Measurements from ENCODE around the gene ADPRHL1.
"Not testable (repeated sequence)": the region's sequence is repeated elsewhere in the genome, so short reads cannot be mapped to it uniquely, and the experiment has no call there.

The ADPRHL1 gene

DNA sequence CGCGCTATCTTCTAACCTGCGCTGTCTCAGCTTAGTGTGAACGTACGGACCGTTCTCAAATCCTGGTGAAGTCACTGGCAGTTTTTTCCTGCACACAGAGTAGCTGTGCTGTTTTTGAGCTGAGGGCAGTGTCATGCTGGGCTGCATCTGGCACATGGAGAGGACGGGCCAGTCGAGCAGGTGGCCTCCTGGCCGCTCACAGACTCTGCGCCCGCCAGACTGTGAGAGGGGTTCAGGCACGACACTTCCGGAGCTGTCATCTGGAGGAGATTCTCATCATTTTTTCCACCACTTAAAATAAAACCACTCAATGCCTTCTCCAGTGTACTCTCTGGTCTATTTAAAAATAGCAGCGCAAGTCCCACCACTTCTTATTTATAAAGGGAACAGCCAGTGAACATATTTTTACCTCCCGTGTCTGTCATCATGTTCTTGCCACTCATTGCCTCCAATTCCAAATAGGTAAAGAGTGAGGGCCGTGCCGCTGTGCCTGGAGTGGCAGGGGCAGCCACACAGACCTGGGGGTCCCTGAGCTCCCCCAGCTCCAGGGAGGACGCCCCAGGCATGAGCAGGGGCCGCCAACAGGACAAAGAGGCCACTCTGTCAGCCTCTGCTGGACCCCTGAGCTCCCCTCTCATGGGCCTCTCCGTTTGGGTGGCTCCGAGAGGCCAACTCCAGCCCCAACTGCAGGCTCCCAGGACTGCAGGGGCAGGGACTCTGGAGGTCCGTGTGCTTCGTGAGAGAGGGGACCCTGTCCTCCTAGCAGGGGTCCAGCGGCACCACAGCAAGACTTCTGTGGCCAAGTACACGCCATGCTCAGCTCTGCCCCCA, 52.5 kb downstream of the ADPRHL1 start:
- peak; percentile 54 for DNase-seq

- no peak for DNase-seq
Measured at GRCh38 chr13:113399755-113400149, 53.5 kb downstream of the ADPRHL1 start.

DNA sequence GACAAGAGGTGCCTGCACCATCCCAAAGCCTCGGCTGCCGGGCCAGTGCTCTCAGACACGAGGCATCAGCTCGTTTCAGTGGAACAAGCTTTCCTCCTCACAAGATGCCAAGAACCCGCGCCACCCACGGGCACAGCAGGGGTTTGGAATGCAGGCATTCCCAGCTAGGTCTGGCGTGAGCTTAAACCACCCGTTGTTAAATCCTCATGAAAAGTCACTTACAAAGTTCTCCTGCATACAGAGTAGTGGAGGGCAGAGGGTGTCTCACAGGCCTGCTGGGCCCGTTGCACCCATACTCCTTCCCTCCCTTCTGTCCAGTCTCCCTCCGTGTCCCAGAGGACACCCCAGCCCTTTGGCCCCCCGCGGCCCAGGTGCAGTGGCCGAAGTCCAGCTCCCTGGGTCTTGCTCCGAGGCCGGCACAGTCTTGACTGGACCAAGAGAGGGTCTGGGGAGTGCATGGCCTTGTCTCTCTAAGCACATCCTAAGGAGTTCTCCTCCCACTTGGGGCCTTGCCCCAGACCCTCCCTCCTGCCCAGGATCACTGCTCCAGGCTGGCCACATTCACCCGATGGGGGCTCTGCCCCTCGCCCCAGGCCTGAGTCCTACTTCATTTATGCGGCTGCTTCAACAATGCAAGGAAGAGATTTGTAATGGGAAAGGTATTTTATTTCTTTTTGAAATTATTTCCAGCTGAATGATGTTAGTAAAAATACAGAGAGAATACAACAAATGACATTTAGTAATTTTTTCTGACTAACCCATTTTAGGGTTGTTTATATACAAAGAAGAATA, 54.1 kb downstream of the ADPRHL1 start:
- no peak for DNase-seq

- DNase-seq: no peak
Measured at GRCh38 chr13:113397608-113398425, 55.5 kb downstream of the ADPRHL1 start.

DNA sequence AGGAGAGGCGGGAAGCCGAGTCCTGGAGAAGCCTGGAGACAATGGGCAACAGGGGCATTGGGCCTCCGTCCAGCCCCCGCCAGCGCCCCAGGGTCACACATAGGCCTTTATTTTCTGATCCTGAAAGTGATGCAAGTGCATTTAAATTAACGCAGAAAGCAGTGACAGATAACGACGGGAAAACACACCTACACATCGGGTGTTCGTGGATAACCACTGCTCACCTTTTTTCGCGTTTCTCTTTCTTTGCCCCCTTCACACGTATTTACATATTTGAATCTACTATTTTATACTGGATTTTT, 59.0 kb downstream of the ADPRHL1 start:
- no peak for DNase-seq

DNA sequence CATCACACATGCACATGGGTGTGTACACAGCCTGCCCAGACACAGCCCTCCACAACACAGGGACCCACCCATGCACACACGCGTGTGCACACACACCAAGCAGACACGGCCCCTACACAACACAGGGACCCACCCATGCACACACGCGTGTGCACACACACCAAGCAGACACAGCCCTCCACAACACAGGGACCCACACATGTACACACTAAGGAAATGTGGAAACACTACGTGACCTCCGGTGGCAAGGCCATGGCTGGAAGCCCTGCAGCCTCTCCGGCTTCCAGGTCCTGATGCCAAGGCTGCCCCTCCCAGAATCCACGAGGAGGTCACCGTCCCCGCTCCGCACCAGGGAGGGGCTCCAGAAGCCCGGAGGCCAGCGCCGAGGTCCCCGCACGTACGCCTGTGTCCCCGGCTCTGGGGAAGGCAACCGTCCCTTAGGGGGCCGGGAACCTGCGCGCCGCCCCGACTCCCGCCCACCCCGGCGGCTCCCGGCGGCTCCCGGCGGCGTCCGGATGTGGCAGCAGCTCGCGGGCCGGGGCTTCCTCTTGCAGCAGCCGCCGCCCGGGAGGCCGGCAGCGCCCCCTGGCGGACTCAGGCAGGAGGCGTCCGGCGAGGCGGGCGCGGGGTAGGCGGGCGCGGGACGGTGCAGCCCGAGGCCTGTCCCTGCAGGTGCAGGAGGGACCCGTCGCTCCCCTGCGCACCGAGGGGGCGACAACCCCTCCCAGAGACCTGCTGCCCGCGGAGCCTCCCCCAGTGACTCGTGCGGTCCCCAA, 59.5 kb downstream of the ADPRHL1 start:
- peak; percentile 90 for DNase-seq

DNA sequence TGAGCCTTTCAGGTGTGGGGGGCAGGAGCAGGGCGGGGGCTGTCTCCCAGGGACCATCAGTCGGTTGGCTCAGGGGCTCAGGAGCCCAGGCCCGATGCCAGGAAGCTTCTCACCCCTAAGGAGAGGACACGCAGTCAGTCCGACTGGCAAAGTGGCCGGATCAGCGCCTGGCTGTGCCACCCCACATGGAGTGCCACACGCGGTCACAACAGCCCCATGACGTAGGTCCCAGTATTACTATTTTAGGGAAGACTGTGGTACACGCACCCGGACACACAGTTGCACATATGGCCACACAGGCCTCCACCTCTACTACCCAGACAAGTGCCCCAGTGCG, 60.1 kb downstream of the ADPRHL1 start:
- no peak for DNase-seq

GRCh38 chr13:113390874-113391497, 62.3 kb downstream of the ADPRHL1 start:
- no peak for DNase-seq

DNA sequence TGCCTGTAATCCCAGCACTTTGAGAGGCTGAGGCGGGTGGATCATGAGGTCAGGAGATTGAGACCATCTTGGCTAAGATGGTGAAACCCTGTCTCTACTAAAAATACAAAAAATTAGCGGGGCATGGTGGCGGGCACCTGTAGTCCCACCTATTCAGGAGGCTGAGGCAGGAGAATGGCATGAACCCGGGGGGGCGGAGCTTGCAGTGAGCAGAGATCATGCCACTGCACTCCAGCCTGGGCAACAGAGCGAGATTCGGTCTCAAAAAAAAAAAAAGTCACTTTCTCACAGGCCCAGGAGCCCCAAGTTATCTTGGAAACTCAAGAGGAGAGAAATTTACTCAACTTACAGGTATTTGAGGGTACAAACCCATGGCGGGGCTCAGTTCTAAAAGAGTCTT, 63.7 kb downstream of the ADPRHL1 start:
- not testable (repeated sequence) for DNase-seq

GRCh38 chr13:113387396-113387795, 65.9 kb downstream of the ADPRHL1 start:
- DNase-seq: no peak

GRCh38 chr13:113383089-113383488, 70.2 kb downstream of the ADPRHL1 start:
- no peak for DNase-seq

- DNase-seq: not testable (repeated sequence)
Measured at GRCh38 chr13:113382542-113382941, 70.7 kb downstream of the ADPRHL1 start.

DNA sequence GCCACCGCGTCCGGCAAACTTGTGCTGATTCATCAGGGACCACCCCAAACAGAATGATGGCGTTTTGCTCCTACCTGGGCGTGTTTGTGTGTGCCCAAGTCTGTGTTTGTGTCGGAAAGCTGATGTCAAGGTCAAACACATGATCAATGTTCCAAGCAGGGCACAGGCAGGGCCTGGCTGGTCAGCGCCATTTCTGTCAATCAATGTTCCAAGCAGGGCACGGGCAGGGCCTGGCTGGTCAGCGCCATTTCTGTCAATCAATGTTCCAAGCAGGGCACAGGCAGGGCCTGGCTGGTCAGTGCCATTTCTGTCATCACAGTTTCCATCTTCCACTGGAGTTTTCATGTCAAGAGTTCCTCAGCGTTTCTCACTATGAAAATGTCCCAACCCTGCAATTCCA, 74.5 kb downstream of the ADPRHL1 start:
- no peak for DNase-seq

DNA sequence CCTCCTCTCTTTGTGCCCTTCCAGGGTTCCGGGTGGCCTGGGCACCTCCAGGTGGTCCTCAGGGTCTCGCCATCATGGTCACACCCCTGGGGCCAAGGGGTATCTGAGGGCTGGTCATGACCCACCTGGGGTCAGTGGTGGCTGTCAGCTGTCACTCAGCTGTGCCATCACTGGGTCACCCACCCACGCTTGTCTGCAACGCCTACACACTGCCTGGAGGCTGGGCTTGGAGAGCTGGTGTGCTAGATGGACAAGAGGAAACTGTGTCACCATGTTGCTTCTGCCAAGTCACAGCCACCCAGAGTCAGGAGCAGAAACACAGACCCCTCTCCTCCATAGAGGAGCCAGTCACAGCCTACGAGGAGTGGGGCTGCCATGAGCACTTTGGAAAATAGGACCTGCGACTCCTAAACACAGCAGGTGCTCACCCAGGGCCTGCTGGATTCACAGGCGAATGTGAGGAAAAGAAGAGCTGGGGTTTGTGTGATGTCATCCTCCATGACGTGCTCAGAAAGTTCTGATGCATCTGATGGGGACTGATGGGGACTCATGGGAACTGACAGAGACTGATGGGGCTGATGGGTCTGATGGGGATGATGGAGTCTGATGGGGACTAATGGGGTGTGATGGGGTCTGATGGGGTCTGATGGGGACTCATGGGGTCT, 78.6 kb downstream of the ADPRHL1 start:
- no peak for DNase-seq

DNA sequence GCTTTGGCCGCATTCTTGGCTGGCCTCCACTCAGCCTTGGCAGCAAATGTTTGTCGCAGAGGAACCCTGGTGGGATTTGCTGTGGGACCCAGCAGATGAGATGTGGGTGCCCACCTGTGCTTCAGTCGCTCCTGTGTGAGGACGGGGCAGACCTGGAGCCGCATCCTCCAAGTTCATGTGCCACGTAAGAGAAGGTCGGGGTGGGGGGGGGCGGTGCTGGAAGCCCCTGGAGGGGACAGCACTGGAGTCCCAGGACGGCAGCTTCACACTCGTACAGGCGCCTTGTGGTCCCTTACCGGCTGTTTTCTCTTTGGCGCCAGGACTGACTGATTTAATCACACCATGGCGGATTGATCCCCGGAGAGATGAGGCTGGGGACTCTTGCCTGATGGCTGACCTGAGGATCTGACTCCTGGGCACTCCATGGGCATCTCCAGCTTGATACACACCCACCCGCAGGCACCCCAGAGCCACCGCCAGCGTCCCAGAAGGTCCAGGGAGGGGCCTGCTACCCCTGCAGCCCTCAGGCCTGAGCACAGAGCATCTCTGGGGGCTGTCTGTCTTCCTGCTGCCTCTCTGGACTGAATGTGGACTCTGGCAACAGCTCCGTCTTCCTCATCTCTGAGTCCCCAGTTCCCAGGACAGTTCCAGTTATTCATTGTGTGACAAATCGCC, 79.3 kb downstream of the ADPRHL1 start:
- no peak for DNase-seq

GRCh38 chr13:113371701-113372100, 81.6 kb downstream of the ADPRHL1 start:
- not testable (repeated sequence) for DNase-seq

DNA sequence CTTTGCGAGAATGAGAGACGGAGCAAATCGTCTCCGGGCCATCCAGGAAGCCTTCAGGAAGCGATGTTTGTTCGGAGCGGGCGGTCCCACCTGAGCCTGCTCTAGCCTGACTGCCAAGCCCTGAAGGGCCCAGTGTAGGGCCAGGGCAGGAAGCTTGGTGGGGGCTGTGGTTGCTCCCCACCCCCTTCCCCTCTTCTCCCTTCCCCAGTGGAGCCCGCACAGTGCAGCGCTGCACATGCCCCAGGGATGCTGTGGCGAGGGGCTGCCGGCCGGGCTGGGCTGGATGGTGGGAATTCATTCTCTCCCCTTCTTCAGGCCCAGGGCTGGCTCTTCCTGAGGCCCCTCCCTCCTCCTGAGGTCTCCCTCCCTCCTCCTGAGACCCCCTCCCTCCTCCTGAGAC, 82.2 kb downstream of the ADPRHL1 start:
- no peak for DNase-seq

DNA sequence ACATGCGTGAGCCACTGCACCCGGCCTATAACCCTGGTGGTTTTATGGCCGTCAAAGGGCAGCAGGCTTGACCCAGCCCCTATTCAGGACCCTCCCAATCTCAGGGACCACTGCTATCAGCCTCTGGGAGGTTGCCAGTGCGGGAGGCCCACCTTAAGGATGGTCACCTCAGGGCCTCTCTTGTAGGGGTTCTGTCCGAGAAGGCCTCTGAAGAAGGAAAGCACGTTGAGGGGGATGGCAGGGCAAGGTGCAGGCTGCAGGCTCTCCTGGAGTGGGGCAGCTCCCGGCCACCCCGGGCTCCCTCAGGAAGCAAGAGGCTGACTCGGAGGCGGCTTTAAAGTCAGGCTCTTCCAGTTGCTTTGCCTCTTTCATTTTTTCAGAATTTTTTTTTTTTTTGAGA, 83.4 kb downstream of the ADPRHL1 start:
- no peak for DNase-seq

- DNase-seq: no peak
Measured at GRCh38 chr13:113369189-113369588, 84.1 kb downstream of the ADPRHL1 start.

- DNase-seq: not testable (repeated sequence)
Measured at GRCh38 chr13:113368353-113368752, 84.9 kb downstream of the ADPRHL1 start.

GRCh38 chr13:113367771-113368170, 85.5 kb downstream of the ADPRHL1 start:
- no peak for DNase-seq

Measured in retina (tissue), 1 donor.